Fibroblast of lung (primary cell): Measurements from ENCODE around the gene KLHL36.

Source experiments
- EZH2 ChIP-seq: IDR thresholded peaks from 2 replicates; pipeline ENCODE4 v1.5.1; 2012; ENCODE audit warnings: low read length, control low read depth, mild to moderate bottlenecking; ENCODE audit errors: missing control alignments
- TF ChIP-seq, protein P1 (sequence below), 2 donors: IDR thresholded peaks in 1 of 2; conservative IDR thresholded peaks in 1 of 2; 1 replicate in 1 of 2; 2 replicates in 1 of 2; pipeline ENCODE4 v1.5.1; 2011 to 2012; ENCODE audit warnings: low read length in 2 of 2, control low read depth in 1 of 2, inconsistent platforms in 1 of 2, low read depth in 1 of 2, mild to moderate bottlenecking in 1 of 2

- TF ChIP-seq, protein P1, sequence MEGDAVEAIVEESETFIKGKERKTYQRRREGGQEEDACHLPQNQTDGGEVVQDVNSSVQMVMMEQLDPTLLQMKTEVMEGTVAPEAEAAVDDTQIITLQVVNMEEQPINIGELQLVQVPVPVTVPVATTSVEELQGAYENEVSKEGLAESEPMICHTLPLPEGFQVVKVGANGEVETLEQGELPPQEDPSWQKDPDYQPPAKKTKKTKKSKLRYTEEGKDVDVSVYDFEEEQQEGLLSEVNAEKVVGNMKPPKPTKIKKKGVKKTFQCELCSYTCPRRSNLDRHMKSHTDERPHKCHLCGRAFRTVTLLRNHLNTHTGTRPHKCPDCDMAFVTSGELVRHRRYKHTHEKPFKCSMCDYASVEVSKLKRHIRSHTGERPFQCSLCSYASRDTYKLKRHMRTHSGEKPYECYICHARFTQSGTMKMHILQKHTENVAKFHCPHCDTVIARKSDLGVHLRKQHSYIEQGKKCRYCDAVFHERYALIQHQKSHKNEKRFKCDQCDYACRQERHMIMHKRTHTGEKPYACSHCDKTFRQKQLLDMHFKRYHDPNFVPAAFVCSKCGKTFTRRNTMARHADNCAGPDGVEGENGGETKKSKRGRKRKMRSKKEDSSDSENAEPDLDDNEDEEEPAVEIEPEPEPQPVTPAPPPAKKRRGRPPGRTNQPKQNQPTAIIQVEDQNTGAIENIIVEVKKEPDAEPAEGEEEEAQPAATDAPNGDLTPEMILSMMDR (conservative IDR thresholded peaks at IDR 0.05 in 1 of 2, IDR thresholded peaks at IDR 0.05 in 1 of 2; ENCODE audit: low read depth in 1 of 2, low read length in 2 of 2) = no peak
- TF ChIP-seq EZH2 = no peak
These were observed 17.2 kb upstream of the KLHL36 start for GRCh38 chr16:84631153-84631466.
